HL-60 (cell line): Measurements from ENCODE around the gene GPAT3.

ENCODE experiments used
- DNase-seq, 2 experiments: peaks; one replicate each; pipeline ENCODE4 v3.0.0-alpha.2; 2010 to 2020; ENCODE audit warnings: low read depth in 1 of 2, low spot score in 1 of 2
- H3K27ac ChIP-seq: fragments of 250-450 bp; sonication (Bioruptor Pico); replicated peaks from 2 replicates; pipeline ENCODE4 v1.5.1; 2020; ENCODE audit warnings: mild to moderate bottlenecking, moderate library complexity
- H3K27me3 ChIP-seq: fragments of 250-450 bp; sonication (Bioruptor Pico); 2 replicates; pipeline ENCODE4 v1.5.1; 2021; ENCODE audit warnings: mild to moderate bottlenecking, moderate library complexity; ENCODE audit not compliant: insufficient read depth, poor library complexity, severe bottlenecking
- H3K4me3 ChIP-seq: replicated peaks from 2 replicates; pipeline ENCODE4 v1.5.1; 2011; ENCODE audit warnings: mild to moderate bottlenecking, control low read depth, low read length; ENCODE audit not compliant: insufficient read depth
- CTCF ChIP-seq: IDR thresholded peaks from one replicate; pipeline ENCODE4 v1.5.1; 2011; ENCODE audit warnings: low read length, control low read depth, inconsistent platforms; ENCODE audit not compliant: insufficient read depth
- GABPA ChIP-seq: IDR thresholded peaks from 2 replicates; pipeline ENCODE4 v1.6.1; 2012; ENCODE audit warnings: low read depth
- POLR2AphosphoS5 ChIP-seq: IDR thresholded peaks from 2 replicates; pipeline ENCODE4 v1.6.1; 2012; ENCODE audit warnings: low read depth
- REST ChIP-seq: IDR thresholded peaks from 2 replicates; pipeline ENCODE4 v1.6.1; 2012; ENCODE audit warnings: low read depth; ENCODE audit not compliant: insufficient replicate concordance
- SPI1 ChIP-seq: IDR thresholded peaks from 2 replicates; pipeline ENCODE4 v1.6.1; 2012; ENCODE audit warnings: low read depth, mild to moderate bottlenecking, borderline replicate concordance
- long read RNA-seq: library from polyadenylated mRNA; unstranded; transcript quantifications from one replicate; pipeline ENCODE4 v2.0.0, GENCODE V29; 2020

The GPAT3 gene
- long read RNA-seq, partial matches to known transcripts: 0 of 2 reads
- long read RNA-seq, other reads (novel, unspliced or antisense): 0 of 2 reads

GRCh38 chr4:83535520-83536361 lies at the start of gene GPAT3:
GPAT3 (plus strand) TSS chr4:83536108; CDS start chr4:83536623, 515 bp downstream.
- peak within 1 kb of the TSS; percentile 62 for H3K4me3 ChIP-seq
- DNase-seq: peak; percentile 53 to 82
- TF ChIP-seq POLR2AphosphoS5 (no peak), GABPA (peak; percentile 30; the same call in 1 of the 2 replicates), SPI1 (no peak), REST (no peak), CTCF (no peak)
- peak within 1 kb of the TSS; percentile 19 for H3K27ac ChIP-seq
- peaks cover 11% of the 10 kb centered on the region for H3K27me3 ChIP-seq

DNA sequence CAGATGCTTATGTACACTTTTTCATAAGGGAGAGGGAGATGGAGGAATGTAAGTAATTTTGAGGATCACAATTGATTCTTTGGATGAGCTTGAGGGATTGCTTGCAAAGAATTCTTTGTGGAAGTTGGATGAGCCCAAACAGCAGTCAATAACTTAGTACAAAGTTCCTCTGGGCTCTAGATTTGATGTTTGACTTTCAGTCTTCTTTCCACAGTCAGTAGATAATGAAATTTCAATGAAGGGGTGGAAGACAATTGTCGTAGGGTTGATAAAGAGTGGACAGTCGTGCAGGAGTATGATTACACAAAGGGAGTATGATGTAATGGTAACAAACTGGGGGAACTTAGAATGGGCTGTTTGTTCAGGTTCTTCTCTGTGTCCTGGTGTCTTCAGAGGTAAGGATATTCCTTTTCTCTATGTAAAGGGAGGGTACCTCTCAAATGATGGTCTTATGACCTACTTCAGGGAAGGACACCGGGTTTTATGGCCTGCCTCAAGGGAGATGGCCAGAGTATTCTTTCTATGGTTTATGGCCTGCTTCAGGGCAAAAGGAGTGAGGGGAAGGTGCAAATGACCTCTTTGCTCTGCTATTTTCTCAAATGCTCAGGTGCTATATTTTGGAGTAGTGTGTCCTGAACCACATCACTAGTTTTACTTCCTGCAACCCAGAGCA lies 49.3 kb upstream of the GPAT3 start:
- TF ChIP-seq REST (no peak), SPI1 (no peak), GABPA (no peak), POLR2AphosphoS5 (no peak), CTCF (no peak)
- Histone ChIP-seq H3K4me3 (no peak overlapping the region), H3K27me3 (no peaks in the 10 kb centered on the region), H3K27ac (no peak overlapping the region)
- DNase-seq: no peak

GRCh38 chr4:83489711-83490326 lies 46.1 kb upstream of the GPAT3 start:
- no peak for DNase-seq
- no peak for TF ChIP-seq GABPA
- no peak for TF ChIP-seq REST
- TF ChIP-seq POLR2AphosphoS5: no peak
- TF ChIP-seq SPI1: no peak
- no peak for TF ChIP-seq CTCF

More at GRCh38 chr4:83489711-83490326, 46.1 kb upstream of the GPAT3 start:
- Histone ChIP-seq H3K27ac (no peak overlapping the region), H3K4me3 (no peak overlapping the region), H3K27me3 (no peaks in the 10 kb centered on the region)
